T-cell (primary cell): ENCODE results near the gene PPP1R14D. TPM values are rescaled to one million over a fixed set of nuclear protein-coding genes. Genes with fewer than 3 reads are reported as not detected.

ENCODE experiments used
- ATAC-seq, 4 experiments: fragments of 200-7000 bp in 3 of 4; fragments of 150-1000 bp in 1 of 4; cut with Tn5 transposase; replicated peaks in 1 of 4; 1 replicate in 3 of 4; 2 replicates in 1 of 4; pipeline ENCODE4 v1.10.0; 2021; ENCODE audit warnings: moderate library complexity in 3 of 4, mild to moderate bottlenecking in 2 of 4, moderate number of reproducible peaks in 1 of 4
- CTCF ChIA-PET, 2 donors: fragments of 300-600 bp; sonication (Branson Sonifier 250); formaldehyde crosslinking; loops; one replicate each; lab custom pipeline; 2022; ENCODE audit warnings: antibody characterized with exemption in 2 of 2; lab: Charles Lee
- POLR2A ChIA-PET, 2 donors: fragments of 300-600 bp; sonication (Branson Sonifier 250); formaldehyde crosslinking; loops; one replicate each; lab custom pipeline; 2022; ENCODE audit warnings: antibody characterized with exemption in 2 of 2; lab: Charles Lee
- DNase-seq, 35 experiments: peaks; one replicate each; pipeline versions ENCODE4 v3.0.0 to v3.0.0-alpha.2; 2013 to 2023
- H3K27ac ChIP-seq: one replicate; pipeline ENCODE4 v1.5.1; 2013; ENCODE audit warnings: low read length
- H3K27me3 ChIP-seq, 2 experiments: replicated peaks in 1 of 2; 1 replicate in 1 of 2; 2 replicates in 1 of 2; pipeline versions ENCODE4 v1.6.1 to v1.7.0; 2013; ENCODE audit warnings: low read length in 1 of 2, mixed read lengths in 1 of 2; ENCODE audit not compliant: control insufficient read depth in 2 of 2, insufficient read depth in 2 of 2; ENCODE audit errors: extremely low read depth in 1 of 2
- H3K36me3 ChIP-seq, 2 donors: 1 replicate in 1 of 2; 2 replicates in 1 of 2; pipeline versions ENCODE4 v1.6.1 to v1.7.0; 2013; ENCODE audit warnings: low read length in 1 of 2; ENCODE audit not compliant: control insufficient read depth in 2 of 2, insufficient read depth in 1 of 2; ENCODE audit errors: extremely low read depth in 1 of 2
- H3K4me1 ChIP-seq, 2 experiments: 1 replicate in 1 of 2; 2 replicates in 1 of 2; pipeline versions ENCODE4 v1.6.1 to v1.7.0; 2013; ENCODE audit warnings: low read length in 2 of 2, mixed read lengths in 1 of 2; ENCODE audit not compliant: insufficient read depth in 2 of 2, control insufficient read depth in 1 of 2; ENCODE audit errors: extremely low read depth in 1 of 2
- H3K4me3 ChIP-seq, 2 donors: 1 replicate in 1 of 2; 2 replicates in 1 of 2; pipeline versions ENCODE4 v1.5.1 to v1.7.0; 2013; ENCODE audit warnings: mild to moderate bottlenecking in 2 of 2, low read length in 1 of 2, moderate library complexity in 1 of 2; ENCODE audit not compliant: control insufficient read depth in 1 of 2; ENCODE audit errors: extremely low read depth in 1 of 2
- H3K9me3 ChIP-seq: 2 replicates; pipeline ENCODE4 v1.7.0; 2013
- H3K27ac Mint-ChIP-seq, 2 donors: one replicate each; pipeline ENCODE4 v1.8.0; 2020 to 2021; ENCODE audit warnings: mild to moderate bottlenecking in 2 of 2, mixed read lengths in 2 of 2
- H3K27me3 Mint-ChIP-seq, 2 donors: one replicate each; pipeline ENCODE4 v1.8.0; 2021 to 2022; ENCODE audit warnings: mixed read lengths in 2 of 2
- H3K36me3 Mint-ChIP-seq: one replicate; pipeline ENCODE4 v1.8.0; 2021; ENCODE audit warnings: mixed read lengths
- H3K4me1 Mint-ChIP-seq, 3 donors: one replicate each; pipeline ENCODE4 v1.8.0; 2020 to 2022; ENCODE audit warnings: mixed read lengths in 3 of 3, mild to moderate bottlenecking in 1 of 3
- H3K4me3 Mint-ChIP-seq, 3 donors: one replicate each; pipeline ENCODE4 v1.8.0; 2020 to 2022; ENCODE audit warnings: mild to moderate bottlenecking in 3 of 3, mixed read lengths in 3 of 3, moderate library complexity in 3 of 3
- H3K9me3 Mint-ChIP-seq, 3 donors: one replicate each; pipeline ENCODE4 v1.8.0; 2020 to 2022; ENCODE audit warnings: mixed read lengths in 3 of 3
- WGBS: methylation state at CpG from one replicate; pipeline ENCODE4 v1.1.5; 2013; ENCODE audit warnings: missing lambda C conversion rate; ENCODE audit not compliant: insufficient coverage; 5-methylcytosine and 5-hydroxymethylcytosine counted together
- total RNA-seq, 35 experiments: library from RNA in 6 of 35; stranded (reverse) in 6 of 35; fragments of 120-200 nt in 1 of 35; gene quantifications; one replicate each; pipeline versions ENCODE4 v1.2.1 to v1.2.4 and lab custom pipeline; 2013 to 2026

PPP1R14D gene
- total RNA-seq, 5 donors from 2014 or later (not counting 1 experiment from before 2014, with no cell fraction given): not detected

DNA sequence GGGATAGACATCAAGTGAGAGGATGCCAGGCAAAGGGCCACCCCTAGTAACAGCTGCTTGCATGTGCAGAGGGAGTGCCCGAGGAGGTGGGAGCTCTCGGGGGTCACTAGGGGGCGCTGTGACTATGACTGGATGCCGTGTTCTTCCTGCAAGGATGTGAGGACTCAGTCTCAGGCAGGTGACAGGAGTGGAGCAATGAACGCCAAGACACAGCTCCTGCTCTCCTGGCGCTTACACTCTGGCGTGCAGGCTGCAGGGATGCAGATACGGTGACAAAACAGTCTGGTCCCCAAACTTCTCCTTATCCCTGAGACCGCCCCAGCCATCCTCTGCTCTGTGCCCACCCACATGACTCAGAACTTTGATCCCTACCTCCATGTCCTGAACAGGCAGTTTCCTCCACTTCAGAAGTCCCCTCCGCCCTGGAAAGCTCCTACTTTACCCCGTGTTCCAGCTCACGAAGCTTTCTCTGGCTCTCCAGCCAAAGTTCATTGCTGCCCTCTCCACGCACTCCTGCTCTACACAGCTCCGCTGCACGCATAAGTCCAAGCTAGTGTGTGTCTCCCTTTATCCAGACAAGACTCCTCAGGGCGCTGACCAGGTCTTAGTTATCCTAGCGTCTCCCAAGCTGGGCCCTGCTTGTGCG lies 30.8 kb upstream of the PPP1R14D start:
- Histone ChIP-seq H3K4me1 (peaks cover 0 to 15% of the 10 kb centered on the region in 2 experiments), H3K36me3 (no peaks in the 10 kb centered on the region), H3K9me3 (no peaks in the 10 kb centered on the region), H3K27me3 (peaks cover 0 to 34% of the 10 kb centered on the region in 2 experiments), H3K4me3 (no peak overlapping the region), H3K27ac (no peak overlapping the region)
- peak; percentile 66 to 80 (median 68) for ATAC-seq
- POLR2A ChIA-PET: interaction anchor here in 1 of 2 donors (0.6 kb wide), 1 partner anchor 213 kb away, joined by 7 read pairs; no protein-coding TSS in a partner anchor
- no peak overlapping the region for H3K4me3 Mint-ChIP-seq
- no peaks in the 10 kb centered on the region for H3K36me3 Mint-ChIP-seq
- H3K9me3 Mint-ChIP-seq: no peaks in the 10 kb centered on the region
- H3K27me3 Mint-ChIP-seq: peaks cover 0 to 8% of the 10 kb centered on the region in 2 donors
- 49% methylated on average over 17 of the region's 18 CpGs for WGBS
- peaks cover 10 to 18% (median 16%) of the 10 kb centered on the region in 3 donors for H3K4me1 Mint-ChIP-seq
- peak; percentile 53 to 89 (median 76) for DNase-seq
- CTCF ChIA-PET: interaction anchor here (0.5 to 5.1 kb wide), 20 partner anchors 10 to 329 kb away, joined by 3 to 127 read pairs (median 4); partner anchors contain the start of gene VPS18 (in 2 of the 2)
- no peak overlapping the region for H3K27ac Mint-ChIP-seq

DNA sequence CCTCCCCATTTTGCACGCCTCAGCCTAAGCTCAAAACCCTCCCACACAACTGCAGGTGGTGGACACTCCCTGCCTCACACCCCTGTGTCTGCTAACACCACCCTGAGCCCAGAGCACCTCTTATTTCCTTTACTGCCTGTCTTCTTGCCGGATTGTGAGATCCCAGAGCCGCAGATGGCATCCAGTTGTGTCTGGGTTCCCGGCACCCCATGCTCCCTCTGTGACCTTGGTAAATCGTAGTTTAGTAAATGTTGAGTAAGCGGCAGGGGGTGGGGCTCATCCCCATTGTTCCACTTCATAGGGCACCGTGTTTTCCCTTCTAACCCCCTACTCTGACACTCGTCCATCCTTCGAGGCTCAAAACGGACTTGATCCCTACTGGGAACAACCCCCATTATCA lies 30.2 kb upstream of the PPP1R14D start:
- no peak overlapping the region for H3K4me3 ChIP-seq
- H3K27me3 ChIP-seq: peaks cover 0 to 31% of the 10 kb centered on the region in 2 experiments
- no peak overlapping the region for H3K27ac ChIP-seq
- ATAC-seq: no peak
- Mint-ChIP-seq H3K4me1 (peaks cover 10 to 18% (median 16%) of the 10 kb centered on the region in 3 donors), H3K27ac (peak overlapping the region in 1 of 2 donors; percentile 23), H3K9me3 (no peaks in the 10 kb centered on the region), H3K4me3 (no peak overlapping the region), H3K36me3 (no peaks in the 10 kb centered on the region), H3K27me3 (peaks cover 0 to 3% of the 10 kb centered on the region in 2 donors)
- H3K9me3 ChIP-seq: no peaks in the 10 kb centered on the region
- DNase-seq: no peak
- WGBS: 84% methylated on average over 5 of the region's 10 CpGs
- ChIA-PET CTCF (interaction anchor here (0.5 to 5.1 kb wide), 28 partner anchors 9 to 327 kb away, joined by 3 to 127 read pairs (median 4); partner anchors contain the start of genes VPS18 (in 2 of the 2) and CCDC32 (in 1 of the 2)), POLR2A (interaction anchor here in 1 of 2 donors (0.6 kb wide), 1 partner anchor 20 kb away, joined by 12 read pairs; no protein-coding TSS in a partner anchor)
- no peaks in the 10 kb centered on the region for H3K36me3 ChIP-seq
- H3K4me1 ChIP-seq: peaks cover 0 to 15% of the 10 kb centered on the region in 2 experiments

DNA sequence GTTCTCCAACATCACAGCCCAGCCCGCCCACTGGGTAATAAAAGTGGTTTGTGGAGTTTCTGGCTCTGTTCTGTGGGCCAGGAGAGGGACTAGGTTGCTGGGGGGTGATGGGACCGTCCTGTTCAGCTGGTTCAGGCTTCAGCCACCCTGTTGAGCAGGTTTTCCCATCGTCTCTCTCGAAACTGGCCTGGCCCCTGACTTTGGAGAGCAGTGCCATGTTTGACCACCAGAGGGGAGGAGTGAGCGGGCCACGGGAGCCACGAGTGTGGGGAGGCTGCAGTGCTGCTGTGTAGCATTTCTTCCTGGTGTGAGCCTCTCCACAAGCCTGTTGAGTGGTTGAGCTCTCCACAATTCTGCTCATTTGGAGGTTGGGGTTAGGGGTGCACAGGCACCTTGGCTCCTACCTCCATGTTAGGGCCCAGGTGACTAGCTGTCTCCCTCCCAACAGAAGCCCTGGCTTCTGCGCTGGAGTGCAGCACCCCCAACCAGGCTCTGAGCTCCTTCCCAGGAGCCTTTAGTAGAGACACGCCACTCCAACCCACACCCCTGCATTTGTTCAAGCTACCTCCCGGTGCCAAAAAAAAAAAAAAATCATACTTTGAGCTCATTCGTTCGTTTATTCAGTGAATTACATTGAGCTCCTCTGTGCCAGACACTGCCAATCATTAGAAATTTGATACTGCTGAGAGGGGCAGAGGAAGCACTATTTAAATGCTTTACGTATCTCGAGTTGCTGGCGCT lies 29.3 kb upstream of the PPP1R14D start:
- ATAC-seq: peak; percentile 92 to 94 (median 92)
- H3K4me1 ChIP-seq: peaks cover 0 to 15% of the 10 kb centered on the region in 2 experiments
- DNase-seq: peak; percentile 51 to 86 (median 73)
- H3K27ac ChIP-seq: no peak overlapping the region
- ChIA-PET POLR2A (interaction anchor here (0.5 to 0.7 kb wide), 4 partner anchors 33 to 545 kb away, joined by 3 to 8 read pairs (median 6); partner anchors contain the start of gene VPS18 (in 1 of the 2)), CTCF (interaction anchor here (0.6 to 5.1 kb wide), 40 partner anchors 9 to 1611 kb away, joined by 3 to 127 read pairs (median 4); partner anchors contain the start of genes RHOV (in 2 of the 2), VPS18 (in 2 of the 2), CCDC32 (in 1 of the 2) and DNAJC17 (in 1 of the 2))
- H3K36me3 ChIP-seq: no peaks in the 10 kb centered on the region
- no peak overlapping the region for H3K4me3 ChIP-seq
- WGBS: 45% methylated on average over 6 of the region's 15 CpGs
- Mint-ChIP-seq H3K27ac (no peak overlapping the region), H3K4me3 (no peak overlapping the region), H3K27me3 (peaks cover 0 to under 1% of the 10 kb centered on the region in 2 donors), H3K9me3 (no peaks in the 10 kb centered on the region), H3K4me1 (peaks cover 10 to 18% (median 16%) of the 10 kb centered on the region in 3 donors), H3K36me3 (no peaks in the 10 kb centered on the region)
- no peaks in the 10 kb centered on the region for H3K9me3 ChIP-seq
- H3K27me3 ChIP-seq: peaks cover 0 to 25% of the 10 kb centered on the region in 2 experiments

DNA sequence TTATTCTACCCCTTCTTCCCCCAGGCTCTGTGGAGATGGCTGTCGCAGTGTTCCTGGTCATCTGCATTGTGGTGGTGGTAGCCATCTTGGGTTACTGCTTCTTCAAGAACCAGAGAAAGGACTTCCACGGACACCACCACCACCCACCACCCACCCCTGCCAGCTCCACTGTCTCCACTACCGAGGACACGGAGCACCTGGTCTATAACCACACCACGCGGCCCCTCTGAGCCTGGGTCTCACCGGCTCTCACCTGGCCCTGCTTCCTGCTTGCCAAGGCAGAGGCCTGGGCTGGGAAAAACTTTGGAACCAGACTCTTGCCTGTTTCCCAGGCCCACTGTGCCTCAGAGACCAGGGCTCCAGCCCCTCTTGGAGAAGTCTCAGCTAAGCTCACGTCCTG lies 28.2 kb upstream of the PPP1R14D start:
- Mint-ChIP-seq H3K9me3 (no peaks in the 10 kb centered on the region), H3K27me3 (no peaks in the 10 kb centered on the region), H3K4me3 (no peak overlapping the region), H3K36me3 (no peaks in the 10 kb centered on the region), H3K27ac (no peak overlapping the region), H3K4me1 (peaks cover 10 to 18% (median 16%) of the 10 kb centered on the region in 3 donors)
- ChIA-PET CTCF (interaction anchor here (0.5 to 5.1 kb wide), 10 partner anchors 14 to 328 kb away, joined by 3 to 127 read pairs (median 10); partner anchors contain the start of gene VPS18 (in 2 of the 2)), POLR2A (interaction anchor here in 1 of 2 donors (0.6 kb wide), 1 partner anchor 546 kb away, joined by 5 read pairs; no protein-coding TSS in a partner anchor)
- H3K4me1 ChIP-seq: peaks cover 0 to 15% of the 10 kb centered on the region in 2 experiments
- ATAC-seq: no peak
- 88% methylated on average over 6 of the region's 8 CpGs for WGBS
- no peak for DNase-seq
- H3K27ac ChIP-seq: no peak overlapping the region
- H3K36me3 ChIP-seq: no peaks in the 10 kb centered on the region
- H3K4me3 ChIP-seq: no peak overlapping the region
- peaks cover 0 to 25% of the 10 kb centered on the region in 2 experiments for H3K27me3 ChIP-seq
- H3K9me3 ChIP-seq: no peaks in the 10 kb centered on the region

DNA sequence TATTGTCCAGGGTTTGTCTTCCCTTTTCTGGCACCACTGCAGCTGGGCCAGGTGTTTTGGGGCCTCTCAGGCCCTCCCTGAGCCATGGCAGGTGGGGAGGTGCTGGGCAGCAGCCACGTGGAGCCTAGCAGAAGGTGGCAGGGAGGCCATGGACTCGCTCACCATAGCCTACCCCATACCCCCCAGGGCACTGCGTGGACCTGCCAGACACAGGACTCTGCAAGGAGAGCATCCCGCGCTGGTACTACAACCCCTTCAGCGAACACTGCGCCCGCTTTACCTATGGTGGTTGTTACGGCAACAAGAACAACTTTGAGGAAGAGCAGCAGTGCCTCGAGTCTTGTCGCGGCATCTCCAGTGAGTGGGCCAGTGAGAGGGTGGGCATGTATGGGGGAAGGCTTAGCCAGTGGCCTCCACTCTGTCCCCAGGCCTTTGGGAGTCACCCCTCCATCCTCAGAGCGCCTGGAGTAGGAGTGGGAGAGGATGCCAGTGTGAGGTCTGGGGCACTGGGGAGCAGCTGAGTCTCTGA lies 27.3 kb upstream of the PPP1R14D start:
- 83% methylated on average over 12 of the region's 13 CpGs for WGBS
- ATAC-seq: no peak

More for the DNA sequence above, 27.3 kb upstream of the PPP1R14D start:
- H3K9me3 ChIP-seq: no peaks in the 10 kb centered on the region
- Mint-ChIP-seq H3K4me1 (peaks cover 10 to 18% (median 16%) of the 10 kb centered on the region in 3 donors), H3K27ac (no peak overlapping the region), H3K27me3 (no peaks in the 10 kb centered on the region), H3K9me3 (no peaks in the 10 kb centered on the region), H3K4me3 (no peak overlapping the region), H3K36me3 (no peaks in the 10 kb centered on the region)
- H3K4me3 ChIP-seq: no peak overlapping the region
- ChIA-PET POLR2A (interaction anchor here in 1 of 2 donors (0.6 kb wide), 1 partner anchor 1704 kb away, joined by 3 read pairs; no protein-coding TSS in a partner anchor), CTCF (interaction anchor here in 1 of 2 donors (5.1 kb wide), 1 partner anchor 36 kb away, joined by 45 read pairs; no protein-coding TSS in a partner anchor)
- no peaks in the 10 kb centered on the region for H3K36me3 ChIP-seq
- H3K27ac ChIP-seq: no peak overlapping the region
- DNase-seq: no peak
- H3K4me1 ChIP-seq: peaks cover 0 to 15% of the 10 kb centered on the region in 2 experiments
- peaks cover 0 to 25% of the 10 kb centered on the region in 2 experiments for H3K27me3 ChIP-seq
